ENCODE results near the gene THOP1.

- TF ChIP-seq POLR2A (IDR thresholded peaks at IDR 0.05) (no peak), CTCF (IDR thresholded peaks at IDR 0.05) (no peak)
These were observed 15.0 kb upstream of the THOP1 start for GRCh38 chr19:2770055-2771013.
